HG03280 (cell line): ENCODE results near the gene S100A8.
"Not testable (repeated sequence)": the region's sequence is repeated elsewhere in the genome, so short reads cannot be mapped to it uniquely, and the experiment has no call there.

Source experiments
- ATAC-seq: cut with Tn5 transposase; IDR thresholded peaks from one replicate; pipeline ENCODE4 v1.9.1; 2021; ENCODE audit warnings: mild to moderate bottlenecking, moderate library complexity; ENCODE audit not compliant: unreplicated experiment

S100A8 gene

GRCh38 chr1:153348511-153349362 lies 42.1 kb downstream of the S100A8 start, which contains the start of gene PGLYRP4:
TSS of gene PGLYRP4 (minus strand) at chr1:153348841. CDS start at chr1:153347932, 909 bp downstream.
- no peak for ATAC-seq

GRCh38 chr1:153347856-153348255 lies 43.0 kb downstream of the S100A8 start:
- no peak for ATAC-seq

GRCh38 chr1:153347049-153347448 lies 43.8 kb downstream of the S100A8 start:
- not testable (repeated sequence) for ATAC-seq

- no peak for ATAC-seq
Measured at GRCh38 chr1:153346077-153346723, 44.7 kb downstream of the S100A8 start.

- ATAC-seq, result no peak
Measured at GRCh38 chr1:153345187-153346076, 45.4 kb downstream of the S100A8 start.

GRCh38 chr1:153344718-153345025 lies 46.2 kb downstream of the S100A8 start:
- ATAC-seq, result no peak

- ATAC-seq, result no peak
Measured at GRCh38 chr1:153343811-153344717, 46.8 kb downstream of the S100A8 start.

- ATAC-seq, result no peak
Measured at GRCh38 chr1:153343040-153343681, 47.7 kb downstream of the S100A8 start.

GRCh38 chr1:153342178-153342577 lies 48.7 kb downstream of the S100A8 start:
- ATAC-seq, result no peak

GRCh38 chr1:153341431-153341934 lies 49.4 kb downstream of the S100A8 start:
- no peak for ATAC-seq

- no peak for ATAC-seq
Measured at GRCh38 chr1:153340356-153340755, 50.5 kb downstream of the S100A8 start.
